Measurements from ENCODE around the gene CAMKMT. TPM values are rescaled to one million over a fixed set of nuclear protein-coding genes. Genes with fewer than 3 reads are reported as not detected.

The CAMKMT gene
- total RNA-seq, 3 donors from 2014 or later = 6.4 to 11.8 (median 10.5) TPM

DNA sequence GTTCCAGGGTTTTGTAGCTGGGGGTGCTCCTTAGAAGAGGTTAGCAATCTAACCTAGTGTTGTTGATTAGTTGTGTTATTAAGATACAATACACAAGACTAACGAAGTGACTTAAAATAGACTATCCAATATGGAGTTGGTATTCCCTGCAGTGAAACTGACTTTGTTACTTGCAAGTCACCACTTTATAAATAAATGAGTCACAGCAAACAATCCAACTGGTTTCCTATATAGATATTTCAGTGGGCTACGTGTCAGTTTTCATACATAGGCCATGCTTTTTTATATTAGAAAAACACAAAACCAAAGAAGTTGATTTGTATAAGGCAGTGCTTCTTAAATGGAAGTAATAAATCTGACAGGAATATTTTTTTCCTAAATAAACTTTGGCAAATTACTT, 274.0 kb downstream of the CAMKMT start:
- Histone ChIP-seq H3K27me3 (no peaks in the 10 kb centered on the region), H3K4me3 (no peak overlapping the region), H3K27ac (no peak overlapping the region), H3K4me1 (no peaks in the 10 kb centered on the region), H3K9me3 (no peaks in the 10 kb centered on the region), H3K36me3 (no peaks in the 10 kb centered on the region)
- no peak for DNase-seq (ENCODE audit: low spot score in 2 of 2)
- TF ChIP-seq CTCF (IDR thresholded peaks at IDR 0.05) (no peak), POLR2AphosphoS5 (IDR thresholded peaks at IDR 0.05) (no peak), POLR2A (IDR thresholded peaks at IDR 0.05) (no peak)
- intact Hi-C loops (cut with DNase I; ENCODE audit: low total_unique reads) = no loop called here

DNA sequence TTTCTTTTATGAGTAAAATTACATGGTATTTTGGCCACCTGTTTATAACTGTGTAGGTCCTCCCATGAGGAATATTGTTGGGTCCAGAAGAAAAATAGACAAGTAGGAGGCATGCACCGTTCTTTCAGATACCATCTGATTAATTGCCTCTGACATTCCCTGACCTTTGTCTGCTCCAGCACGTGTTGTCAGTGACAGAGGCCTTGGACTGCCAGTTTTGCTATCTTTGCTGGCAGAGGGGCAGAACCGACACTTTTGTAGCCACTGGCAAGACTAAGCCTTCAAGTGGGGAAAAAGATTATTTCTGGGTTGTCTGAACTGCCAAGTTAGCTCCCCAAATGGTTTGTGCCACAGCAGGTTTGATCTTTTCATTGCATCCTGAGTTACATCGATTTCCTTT, 276.9 kb downstream of the CAMKMT start:
- Histone ChIP-seq H3K4me3 (no peak overlapping the region), H3K27me3 (no peaks in the 10 kb centered on the region), H3K27ac (no peak overlapping the region), H3K4me1 (no peaks in the 10 kb centered on the region), H3K36me3 (no peaks in the 10 kb centered on the region), H3K9me3 (no peaks in the 10 kb centered on the region)
- DNase-seq (ENCODE audit: low spot score in 2 of 2) = no peak
- TF ChIP-seq POLR2AphosphoS5 (IDR thresholded peaks at IDR 0.05) (no peak), CTCF (IDR thresholded peaks at IDR 0.05) (no peak), POLR2A (IDR thresholded peaks at IDR 0.05) (no peak)
- intact Hi-C loops (cut with DNase I; ENCODE audit: low total_unique reads) = no loop called here

DNA sequence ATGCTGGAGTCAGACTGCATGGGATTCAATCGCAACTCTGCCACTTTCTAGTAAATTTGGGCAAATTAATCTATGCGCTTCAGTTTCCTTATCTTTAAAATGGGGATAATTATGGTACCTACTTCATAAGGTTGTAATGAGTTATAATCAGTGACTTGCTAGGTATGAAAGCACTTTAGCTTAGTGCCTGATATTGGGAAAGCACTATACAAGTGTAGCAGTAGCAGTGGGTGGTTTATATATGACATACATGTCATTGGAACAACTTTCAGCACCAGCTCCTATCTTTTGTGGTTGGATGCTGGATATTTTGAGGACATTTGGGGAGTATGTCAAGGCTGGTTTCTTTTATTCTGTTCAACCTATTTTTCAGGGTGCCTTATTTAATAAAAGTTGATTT, 277.7 kb downstream of the CAMKMT start:
- intact Hi-C loops (cut with DNase I; ENCODE audit: low total_unique reads) = no loop called here
- H3K4me1 ChIP-seq = no peaks in the 10 kb centered on the region

GRCh38 chr2:44642123-44642857, 280.5 kb downstream of the CAMKMT start:
- Histone ChIP-seq H3K9me3 (no peaks in the 10 kb centered on the region), H3K4me1 (no peaks in the 10 kb centered on the region), H3K27me3 (no peaks in the 10 kb centered on the region), H3K4me3 (no peak overlapping the region), H3K36me3 (no peaks in the 10 kb centered on the region), H3K27ac (no peak overlapping the region)
- DNase-seq (ENCODE audit: low spot score in 2 of 2) = no peak
- intact Hi-C loops (cut with DNase I; ENCODE audit: low total_unique reads) = no loop called here
- no peak for TF ChIP-seq POLR2AphosphoS5 (IDR thresholded peaks at IDR 0.05)

More for the DNA sequence above, 277.7 kb downstream of the CAMKMT start:
- H3K36me3 ChIP-seq = no peaks in the 10 kb centered on the region
- TF ChIP-seq POLR2A (IDR thresholded peaks at IDR 0.05) = no peak
- TF ChIP-seq CTCF (IDR thresholded peaks at IDR 0.05) = no peak
- no peak for TF ChIP-seq POLR2AphosphoS5 (IDR thresholded peaks at IDR 0.05)
- no peak for DNase-seq (ENCODE audit: low spot score in 2 of 2)
- H3K27me3 ChIP-seq = no peaks in the 10 kb centered on the region
- no peak overlapping the region for H3K27ac ChIP-seq
- H3K9me3 ChIP-seq = no peaks in the 10 kb centered on the region
- H3K4me3 ChIP-seq = no peak overlapping the region

- H3K27ac ChIP-seq = no peak overlapping the region
- intact Hi-C loops (cut with DNase I; ENCODE audit: low total_unique reads) = no loop called here
- TF ChIP-seq POLR2A (IDR thresholded peaks at IDR 0.05) = no peak
- no peak for TF ChIP-seq POLR2AphosphoS5 (IDR thresholded peaks at IDR 0.05)
- no peak for TF ChIP-seq CTCF (IDR thresholded peaks at IDR 0.05)
- no peak for DNase-seq (ENCODE audit: low spot score in 2 of 2)
- H3K4me1 ChIP-seq = no peaks in the 10 kb centered on the region
- no peaks in the 10 kb centered on the region for H3K9me3 ChIP-seq
- no peak overlapping the region for H3K4me3 ChIP-seq
- H3K27me3 ChIP-seq = no peaks in the 10 kb centered on the region
- no peaks in the 10 kb centered on the region for H3K36me3 ChIP-seq
Measured at GRCh38 chr2:44645937-44646336, 284.2 kb downstream of the CAMKMT start.
